ENCODE results near the gene CLDN22. TPM values are rescaled to one million over a fixed set of nuclear protein-coding genes. Genes with fewer than 3 reads are reported as not detected.

Gene CLDN22
- polyA plus RNA-seq, 1 of the 3 experiments (the other 2 are of a cell fraction): 0.05 TPM

DNA sequence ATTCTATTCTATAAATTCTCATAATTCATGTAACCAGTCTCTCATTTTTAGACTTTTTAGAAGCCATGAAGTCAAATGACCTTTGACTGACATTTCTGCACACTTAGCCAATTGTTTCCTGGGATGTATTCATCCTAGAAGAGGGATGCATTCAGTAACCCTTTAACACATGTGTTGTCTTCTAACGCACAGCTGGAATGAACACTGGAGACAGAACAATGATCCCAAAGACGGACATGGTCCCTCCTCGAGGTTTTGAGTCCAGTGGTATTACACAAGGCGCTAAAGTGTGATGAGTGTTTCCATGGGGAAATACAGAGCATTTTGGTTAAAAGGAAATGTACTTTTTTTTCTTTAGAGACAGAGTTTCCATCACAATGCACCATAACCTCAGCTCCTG, 42.0 kb upstream of the CLDN22 start:
- WGBS (ENCODE audit: low lambda C conversion rate): 87% methylated on average over 4 of the region's 4 CpGs

More for the DNA sequence above, 42.0 kb upstream of the CLDN22 start:
- Histone ChIP-seq H3K4me1 (ENCODE audit: control insufficient read depth in 1 of 2, insufficient read depth in 2 of 2, low read depth in 1 of 2, low read length in 1 of 2) (0 out of 4 replicates have a peak, but pooled peaks cover 0 to 7% of the 10 kb centered on the region in 2 experiments), H3K9me3 (no peaks in the 10 kb centered on the region), H3K27me3 (ENCODE audit: insufficient read depth) (no peaks in the 10 kb centered on the region), H3K4me3 (ENCODE audit: low read depth in 2 of 2, low read length in 1 of 2) (no peak overlapping the region), H3F3A (replicated peaks; ENCODE audit: insufficient read depth) (peaks cover 13% of the 10 kb centered on the region), H3K27ac (ENCODE audit: low read depth in 2 of 2, low read length in 1 of 2) (no peak overlapping the region), H3K79me2 (ENCODE audit: insufficient read depth) (no peaks in the 10 kb centered on the region), H3K9me2 (no peaks in the 10 kb centered on the region), H3K36me3 (replicated peaks in 1 of 2; ENCODE audit: control insufficient read depth in 1 of 2, insufficient read depth in 2 of 2, low read length in 1 of 2) (no peaks in the 10 kb centered on the region), H4K20me1 (ENCODE audit: insufficient read depth) (no peaks in the 10 kb centered on the region), H2AFZ (ENCODE audit: low read depth) (no peak overlapping the region), H3K4me2 (no peak overlapping the region), H3K9ac (no peak overlapping the region)
- ChIA-PET CTCF (no interaction called here), POLR2A (no interaction called here)
- TF ChIP-seq RFX5 (IDR thresholded peaks at IDR 0.05; ENCODE audit: low read length): no peak
- TF ChIP-seq TCF12 (IDR thresholded peaks at IDR 0.05): no peak
- TF ChIP-seq RAD21 (IDR thresholded peaks at IDR 0.05; ENCODE audit: low read length): no peak
- no peak for TF ChIP-seq CTCF (IDR thresholded peaks at IDR 0.05)
- TF ChIP-seq MAX (IDR thresholded peaks at IDR 0.05; ENCODE audit: low read depth): no peak
- TF ChIP-seq, protein P1, sequence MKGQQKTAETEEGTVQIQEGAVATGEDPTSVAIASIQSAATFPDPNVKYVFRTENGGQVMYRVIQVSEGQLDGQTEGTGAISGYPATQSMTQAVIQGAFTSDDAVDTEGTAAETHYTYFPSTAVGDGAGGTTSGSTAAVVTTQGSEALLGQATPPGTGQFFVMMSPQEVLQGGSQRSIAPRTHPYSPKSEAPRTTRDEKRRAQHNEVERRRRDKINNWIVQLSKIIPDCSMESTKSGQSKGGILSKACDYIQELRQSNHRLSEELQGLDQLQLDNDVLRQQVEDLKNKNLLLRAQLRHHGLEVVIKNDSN (IDR thresholded peaks at IDR 0.05; ENCODE audit: borderline replicate concordance, low read depth): no peak
- no peak for TF ChIP-seq NRF1 (IDR thresholded peaks at IDR 0.05; ENCODE audit: low read depth, low read length)
- TF ChIP-seq, protein P2, sequence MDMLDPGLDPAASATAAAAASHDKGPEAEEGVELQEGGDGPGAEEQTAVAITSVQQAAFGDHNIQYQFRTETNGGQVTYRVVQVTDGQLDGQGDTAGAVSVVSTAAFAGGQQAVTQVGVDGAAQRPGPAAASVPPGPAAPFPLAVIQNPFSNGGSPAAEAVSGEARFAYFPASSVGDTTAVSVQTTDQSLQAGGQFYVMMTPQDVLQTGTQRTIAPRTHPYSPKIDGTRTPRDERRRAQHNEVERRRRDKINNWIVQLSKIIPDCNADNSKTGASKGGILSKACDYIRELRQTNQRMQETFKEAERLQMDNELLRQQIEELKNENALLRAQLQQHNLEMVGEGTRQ (IDR thresholded peaks at IDR 0.05; ENCODE audit: borderline replicate concordance, low read depth, low read length): no peak
- no peak for TF ChIP-seq SMC3 (IDR thresholded peaks at IDR 0.05; ENCODE audit: low read depth, low read length)
- no peak for TF ChIP-seq NFIC (IDR thresholded peaks at IDR 0.05; ENCODE audit: borderline replicate concordance)
- TF ChIP-seq MEF2A (IDR thresholded peaks at IDR 0.05; ENCODE audit: borderline replicate concordance, low read depth): no peak
- no peak for DNase-seq
